ENCODE measurements around the gene CCL24. TPM values are rescaled to one million over a fixed set of nuclear protein-coding genes. Genes with fewer than 3 reads are reported as not detected.
"Not testable (repeated sequence)": the region's sequence is repeated elsewhere in the genome, so short reads cannot be mapped to it uniquely, and the experiment has no call there.

Gene CCL24
- total RNA-seq, 4 donors from 2014 or later: not detected

- Histone ChIP-seq H3K4me3 (no peak overlapping the region), H3K27me3 (no peaks in the 10 kb centered on the region), H3K4me1 (no peaks in the 10 kb centered on the region), H3K9me3 (no peaks in the 10 kb centered on the region), H3K27ac (no peak overlapping the region), H3K36me3 (no peaks in the 10 kb centered on the region)
- intact Hi-C loops (cut with DNase I; ENCODE audit: low total_unique reads) (no loop called here), in situ Hi-C loops (cut with MboI; ENCODE audit: low sequenced_read_pairs in 4 of 4) (no loop called here)
- DNase-seq (peak in 1 of 2 donors; percentile 17), ATAC-seq (no peak)
- TF ChIP-seq POLR2A (IDR thresholded peaks at IDR 0.05) (no peak), CTCF (IDR thresholded peaks at IDR 0.05 in 4 of 5, conservative IDR thresholded peaks at IDR 0.05 in 1 of 5) (no peak)
These were observed 40.6 kb upstream of the CCL24 start for GRCh38 chr7:75854233-75854632.

- ATAC-seq (no peak), DNase-seq (no peak)
- Histone ChIP-seq H3K9me3 (no peaks in the 10 kb centered on the region), H3K4me3 (no peak overlapping the region), H3K4me1 (no peaks in the 10 kb centered on the region), H3K36me3 (no peaks in the 10 kb centered on the region), H3K27me3 (no peaks in the 10 kb centered on the region), H3K27ac (no peak overlapping the region)
- in situ Hi-C loops (cut with MboI; ENCODE audit: low sequenced_read_pairs in 4 of 4) (no loop called here), intact Hi-C loops (cut with DNase I; ENCODE audit: low total_unique reads) (no loop called here)
- TF ChIP-seq CTCF (IDR thresholded peaks at IDR 0.05 in 4 of 5, conservative IDR thresholded peaks at IDR 0.05 in 1 of 5): no peak
- TF ChIP-seq POLR2A (IDR thresholded peaks at IDR 0.05): no peak
These were observed 36.6 kb upstream of the CCL24 start for GRCh38 chr7:75850235-75850634.

- in situ Hi-C loops (cut with MboI; ENCODE audit: low sequenced_read_pairs in 4 of 4) (no loop called here), intact Hi-C loops (cut with DNase I; ENCODE audit: low total_unique reads) (no loop called here)
- Histone ChIP-seq H3K9me3 (no peaks in the 10 kb centered on the region), H3K4me1 (no peaks in the 10 kb centered on the region), H3K4me3 (no peak overlapping the region), H3K27me3 (no peaks in the 10 kb centered on the region), H3K27ac (no peak overlapping the region), H3K36me3 (no peaks in the 10 kb centered on the region)
- TF ChIP-seq CTCF (IDR thresholded peaks at IDR 0.05 in 4 of 5, conservative IDR thresholded peaks at IDR 0.05 in 1 of 5): no peak
- TF ChIP-seq POLR2A (IDR thresholded peaks at IDR 0.05): no peak
- ATAC-seq (no peak), DNase-seq (no peak)
These were observed 36.0 kb upstream of the CCL24 start for GRCh38 chr7:75849573-75849972.

- Histone ChIP-seq H3K9me3 (no peaks in the 10 kb centered on the region), H3K36me3 (no peaks in the 10 kb centered on the region), H3K4me1 (no peaks in the 10 kb centered on the region), H3K4me3 (no peak overlapping the region), H3K27ac (no peak overlapping the region), H3K27me3 (no peaks in the 10 kb centered on the region)
- peak in 1 of 2 donors; percentile 14 for DNase-seq
- in situ Hi-C loops (cut with MboI; ENCODE audit: low sequenced_read_pairs in 4 of 4) (no loop called here), intact Hi-C loops (cut with DNase I; ENCODE audit: low total_unique reads) (no loop called here)
- no peak for ATAC-seq
- TF ChIP-seq CTCF (IDR thresholded peaks at IDR 0.05 in 4 of 5, conservative IDR thresholded peaks at IDR 0.05 in 1 of 5) (no peak), POLR2A (IDR thresholded peaks at IDR 0.05) (no peak)
These were observed 34.1 kb upstream of the CCL24 start for GRCh38 chr7:75847707-75848106.

GRCh38 chr7:75845132-75845531, 31.5 kb upstream of the CCL24 start:
- H3K4me1 ChIP-seq; in situ Hi-C loops (cut with MboI; ENCODE audit: low sequenced_read_pairs in 4 of 4); H3K9me3 ChIP-seq; intact Hi-C loops (cut with DNase I; ENCODE audit: low total_unique reads); ATAC-seq; H3K4me3 ChIP-seq; H3K27me3 ChIP-seq; DNase-seq; H3K27ac ChIP-seq; H3K36me3 ChIP-seq: not testable (repeated sequence)

Measured in gastrocnemius medialis (tissue), 4 donors.